GM12801 (cell line): ENCODE data around the gene CNTD1.

ENCODE experiments used
- CTCF ChIP-seq: IDR thresholded peaks from one replicate; pipeline ENCODE4 v1.5.1; 2011; ENCODE audit warnings: control low read depth; ENCODE audit not compliant: insufficient read length; ENCODE audit errors: extremely low read depth

Gene CNTD1

DNA sequence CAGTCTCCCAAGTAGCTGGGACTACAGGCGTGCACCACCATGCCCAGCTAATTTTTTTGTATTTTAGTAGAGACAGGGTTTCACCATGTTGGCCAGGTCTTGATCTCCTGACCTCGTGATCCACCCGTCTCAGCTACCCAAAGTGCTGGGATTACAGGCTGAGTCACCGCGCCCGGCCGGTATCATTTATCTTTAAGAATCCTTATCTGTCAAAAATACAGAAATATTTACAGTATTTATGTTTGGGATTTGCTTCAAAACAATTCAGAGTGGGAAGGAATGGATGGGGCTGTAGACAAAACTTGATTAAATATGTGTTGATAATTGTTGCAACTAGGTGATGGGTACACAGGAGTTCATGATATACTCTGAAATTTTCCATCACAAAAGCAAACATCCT lies 22.5 kb downstream of the CNTD1 start:
- TF ChIP-seq CTCF: no peak

- no peak for TF ChIP-seq CTCF
Measured at GRCh38 chr17:42827472-42827871, 28.8 kb downstream of the CNTD1 start.

- no peak for TF ChIP-seq CTCF
Measured at GRCh38 chr17:42830971-42831370, 32.3 kb downstream of the CNTD1 start.

DNA sequence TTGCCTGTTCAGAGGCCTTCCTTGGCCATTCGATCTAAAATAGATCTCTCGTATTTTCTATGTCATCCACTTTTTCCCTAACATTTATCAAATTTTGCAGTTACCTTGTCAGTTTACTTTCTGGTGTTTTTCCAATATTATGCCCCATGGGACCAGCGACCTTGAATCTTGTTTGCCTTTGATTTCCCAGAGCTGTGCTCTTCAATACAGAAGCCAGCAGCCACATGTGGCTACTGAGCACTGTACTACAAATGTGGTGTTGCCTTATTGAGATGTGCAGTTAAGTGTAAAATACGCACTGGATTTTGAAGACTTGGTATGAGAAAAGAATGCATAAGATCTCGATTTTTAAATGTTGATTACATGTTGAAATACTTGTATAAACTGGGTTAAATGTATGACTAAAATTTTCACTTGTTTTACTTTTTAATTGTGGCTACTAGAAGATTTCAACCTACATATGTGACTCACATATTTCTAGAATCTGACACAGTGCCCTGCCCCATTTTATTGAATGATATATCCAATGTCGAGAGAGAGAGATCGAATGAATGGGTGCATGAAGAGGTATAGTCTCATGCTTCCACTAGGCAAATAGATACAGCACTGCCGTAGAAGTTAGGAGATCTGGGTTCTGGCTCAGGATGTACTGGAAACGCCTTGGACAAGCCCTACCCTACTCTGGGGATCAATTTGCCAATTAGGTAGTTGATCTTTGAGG lies 33.7 kb downstream of the CNTD1 start:
- TF ChIP-seq CTCF: no peak

DNA sequence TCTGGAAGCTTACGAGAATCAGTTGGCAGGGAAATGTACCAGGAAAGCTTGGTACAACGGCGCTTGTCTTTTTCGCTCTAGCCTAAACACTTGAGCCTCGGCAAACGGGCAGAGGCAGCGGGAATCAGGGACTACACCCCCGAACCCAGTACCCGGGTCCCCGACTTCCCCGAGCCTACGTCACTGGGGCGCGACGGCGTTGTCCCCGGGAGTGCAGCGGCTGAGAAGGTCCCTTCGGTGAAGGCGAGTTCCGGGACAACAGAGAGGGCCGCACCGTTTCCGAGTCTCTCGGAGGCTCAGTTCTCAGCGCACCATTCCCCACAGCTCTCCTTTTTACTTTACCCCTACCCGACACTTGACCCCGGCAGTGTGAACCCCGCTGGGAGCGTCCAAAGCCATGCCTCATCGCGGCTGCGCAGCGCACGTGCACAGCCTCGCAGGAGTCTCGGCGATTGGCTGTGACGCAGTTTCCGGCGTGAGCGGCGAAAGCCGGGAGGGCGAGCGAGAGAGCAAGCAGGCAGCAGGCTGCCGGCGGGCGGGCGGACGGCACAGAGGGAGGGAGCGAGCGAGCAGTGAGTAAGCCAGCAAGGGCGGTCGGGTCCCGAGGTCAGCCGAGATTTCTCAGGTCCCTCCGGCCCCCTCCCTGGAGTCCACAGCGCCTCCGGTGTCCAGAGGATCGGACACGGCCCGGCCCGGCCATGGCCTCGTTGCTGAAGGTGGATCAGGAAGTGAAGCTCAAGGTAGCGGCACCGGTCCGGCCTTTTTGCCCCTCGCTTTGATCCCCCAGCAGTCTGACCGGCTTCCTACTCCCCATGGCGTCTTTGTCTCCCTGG lies 34.5 kb downstream of the CNTD1 start, which contains the start of gene PSME3:
PSME3 (plus strand) TSS at position 464 of the 833 bp plus-strand sequence; CDS start at position 699, 235 bp downstream.
- TF ChIP-seq CTCF: no peak

- TF ChIP-seq CTCF: no peak
Measured at GRCh38 chr17:42833767-42834422, 35.2 kb downstream of the CNTD1 start.

DNA sequence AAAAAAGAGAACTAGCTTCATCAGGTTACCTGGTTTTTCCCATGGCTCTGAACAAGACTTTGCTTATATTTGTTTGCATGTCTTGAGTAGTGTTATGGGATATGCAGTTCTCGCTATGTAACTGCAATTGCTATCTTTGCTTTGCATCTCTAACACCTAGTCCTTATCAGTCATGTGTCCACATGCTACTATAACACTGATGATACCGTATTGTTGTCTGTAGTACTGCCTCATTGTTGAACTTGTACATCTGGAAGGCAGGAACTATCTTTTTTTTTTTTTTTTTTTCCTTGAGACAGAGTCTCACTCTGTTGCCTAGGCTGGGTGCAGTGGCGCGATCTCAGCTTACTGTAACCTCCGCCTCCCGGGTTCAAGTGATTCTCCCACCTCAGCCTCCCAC lies 37.1 kb downstream of the CNTD1 start:
- no peak for TF ChIP-seq CTCF
